ENCODE measurements around the gene WDSUB1.

DNA sequence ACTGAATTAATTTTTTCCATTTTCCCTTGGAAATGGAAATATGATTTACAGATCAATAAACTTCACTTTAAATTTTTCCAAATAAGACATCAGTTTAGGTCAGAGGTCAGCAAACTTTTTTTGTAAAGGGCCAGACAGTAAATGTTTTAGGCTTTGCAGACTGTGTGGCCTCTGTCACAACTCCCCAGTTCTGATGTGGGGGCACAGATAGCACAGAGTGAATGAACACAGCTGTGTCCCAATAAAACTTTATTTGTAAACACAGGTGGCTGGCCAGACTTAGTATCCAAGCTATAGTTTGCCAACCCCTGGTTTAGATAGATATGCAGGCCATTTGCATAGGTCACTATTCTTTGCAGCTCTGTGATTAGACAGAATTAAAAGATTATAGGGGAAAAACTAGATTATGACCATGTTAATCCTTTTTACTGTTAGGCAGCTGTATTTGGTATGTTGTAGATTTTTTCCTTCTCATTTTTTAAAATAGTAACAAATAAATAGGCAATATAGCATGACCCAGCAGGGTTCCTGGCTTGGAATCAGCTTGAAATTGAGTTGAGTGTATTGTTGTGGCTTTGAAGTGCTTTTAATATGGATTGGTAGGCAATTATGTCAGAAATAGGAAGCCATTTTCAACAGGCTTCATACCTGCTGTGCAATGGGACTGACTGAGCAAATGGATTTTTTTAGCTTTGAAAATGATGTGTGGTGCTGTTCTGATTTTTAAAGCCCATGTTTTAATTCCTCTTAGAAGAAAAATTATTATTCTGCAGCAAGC is 59.7 kb downstream of the WDSUB1 start:
- TF ChIP-seq, protein P1, sequence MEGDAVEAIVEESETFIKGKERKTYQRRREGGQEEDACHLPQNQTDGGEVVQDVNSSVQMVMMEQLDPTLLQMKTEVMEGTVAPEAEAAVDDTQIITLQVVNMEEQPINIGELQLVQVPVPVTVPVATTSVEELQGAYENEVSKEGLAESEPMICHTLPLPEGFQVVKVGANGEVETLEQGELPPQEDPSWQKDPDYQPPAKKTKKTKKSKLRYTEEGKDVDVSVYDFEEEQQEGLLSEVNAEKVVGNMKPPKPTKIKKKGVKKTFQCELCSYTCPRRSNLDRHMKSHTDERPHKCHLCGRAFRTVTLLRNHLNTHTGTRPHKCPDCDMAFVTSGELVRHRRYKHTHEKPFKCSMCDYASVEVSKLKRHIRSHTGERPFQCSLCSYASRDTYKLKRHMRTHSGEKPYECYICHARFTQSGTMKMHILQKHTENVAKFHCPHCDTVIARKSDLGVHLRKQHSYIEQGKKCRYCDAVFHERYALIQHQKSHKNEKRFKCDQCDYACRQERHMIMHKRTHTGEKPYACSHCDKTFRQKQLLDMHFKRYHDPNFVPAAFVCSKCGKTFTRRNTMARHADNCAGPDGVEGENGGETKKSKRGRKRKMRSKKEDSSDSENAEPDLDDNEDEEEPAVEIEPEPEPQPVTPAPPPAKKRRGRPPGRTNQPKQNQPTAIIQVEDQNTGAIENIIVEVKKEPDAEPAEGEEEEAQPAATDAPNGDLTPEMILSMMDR (conservative IDR thresholded peaks at IDR 0.05), result no peak
- no peak for TF ChIP-seq EZH2 (IDR thresholded peaks at IDR 0.05; ENCODE audit: low read depth)

All from PC-9 (cell line).